ENCODE results near the gene FOXL2. TPM values are rescaled to one million over a fixed set of nuclear protein-coding genes. Genes with fewer than 3 reads are reported as not detected.

FOXL2 gene
- total and polyA plus RNA-seq, 9 of the 15 experiments (the other 6 are each of a cell fraction or from before 2014, with no cell fraction given): 0.27 to 22.1 (median 3.2) TPM

DNA sequence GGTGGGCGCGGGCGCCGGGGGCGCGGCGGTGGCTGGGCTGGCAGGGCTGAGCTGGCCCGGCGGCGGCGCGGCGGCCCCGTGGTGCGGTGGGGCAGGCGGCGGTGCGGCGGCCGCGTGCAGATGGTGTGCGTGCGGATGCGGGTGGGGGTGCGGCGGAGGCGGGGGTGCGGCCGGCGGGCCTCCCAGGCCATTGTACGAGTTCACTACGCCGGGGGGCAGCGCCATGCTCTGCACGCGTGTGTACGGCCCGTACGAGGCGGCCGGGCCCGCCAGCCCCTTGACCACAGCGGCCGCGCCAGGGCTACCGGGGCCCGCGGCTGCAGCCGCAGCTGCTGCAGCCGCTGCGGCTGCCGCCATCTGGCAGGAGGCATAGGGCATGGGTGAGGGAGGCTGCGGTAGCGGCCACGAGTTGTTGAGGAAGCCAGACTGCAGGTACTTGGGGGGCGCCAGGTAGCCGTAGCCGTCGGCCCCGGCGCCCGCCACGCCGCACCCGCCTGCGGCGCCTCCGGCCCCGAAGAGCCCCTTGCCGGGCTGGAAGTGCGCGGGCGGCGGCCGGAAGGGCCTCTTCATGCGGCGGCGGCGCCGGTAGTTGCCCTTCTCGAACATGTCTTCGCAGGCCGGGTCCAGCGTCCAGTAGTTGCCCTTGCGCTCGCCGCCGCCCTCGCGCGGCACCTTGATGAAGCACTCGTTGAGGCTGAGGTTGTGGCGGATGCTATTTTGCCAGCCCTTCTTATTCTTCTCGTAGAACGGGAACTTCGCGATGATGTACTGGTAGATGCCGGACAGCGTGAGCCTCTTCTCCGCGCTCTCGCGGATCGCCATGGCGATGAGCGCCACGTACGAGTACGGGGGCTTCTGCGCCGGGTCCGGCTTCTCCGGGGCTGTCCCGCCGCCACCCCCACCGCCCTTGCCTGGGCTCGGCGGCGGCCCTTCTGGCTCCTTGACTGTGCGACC lies 951 bp downstream of the FOXL2 start (continued):
- TF ChIP-seq, protein P1, sequence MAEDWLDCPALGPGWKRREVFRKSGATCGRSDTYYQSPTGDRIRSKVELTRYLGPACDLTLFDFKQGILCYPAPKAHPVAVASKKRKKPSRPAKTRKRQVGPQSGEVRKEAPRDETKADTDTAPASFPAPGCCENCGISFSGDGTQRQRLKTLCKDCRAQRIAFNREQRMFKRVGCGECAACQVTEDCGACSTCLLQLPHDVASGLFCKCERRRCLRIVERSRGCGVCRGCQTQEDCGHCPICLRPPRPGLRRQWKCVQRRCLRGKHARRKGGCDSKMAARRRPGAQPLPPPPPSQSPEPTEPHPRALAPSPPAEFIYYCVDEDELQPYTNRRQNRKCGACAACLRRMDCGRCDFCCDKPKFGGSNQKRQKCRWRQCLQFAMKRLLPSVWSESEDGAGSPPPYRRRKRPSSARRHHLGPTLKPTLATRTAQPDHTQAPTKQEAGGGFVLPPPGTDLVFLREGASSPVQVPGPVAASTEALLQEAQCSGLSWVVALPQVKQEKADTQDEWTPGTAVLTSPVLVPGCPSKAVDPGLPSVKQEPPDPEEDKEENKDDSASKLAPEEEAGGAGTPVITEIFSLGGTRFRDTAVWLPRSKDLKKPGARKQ (CRISPR knock-in tag; IDR thresholded peaks at IDR 0.05): no peak
- no peak for TF ChIP-seq EP300 (IDR thresholded peaks at IDR 0.05; ENCODE audit: low read length)
- TF ChIP-seq, protein P2, sequence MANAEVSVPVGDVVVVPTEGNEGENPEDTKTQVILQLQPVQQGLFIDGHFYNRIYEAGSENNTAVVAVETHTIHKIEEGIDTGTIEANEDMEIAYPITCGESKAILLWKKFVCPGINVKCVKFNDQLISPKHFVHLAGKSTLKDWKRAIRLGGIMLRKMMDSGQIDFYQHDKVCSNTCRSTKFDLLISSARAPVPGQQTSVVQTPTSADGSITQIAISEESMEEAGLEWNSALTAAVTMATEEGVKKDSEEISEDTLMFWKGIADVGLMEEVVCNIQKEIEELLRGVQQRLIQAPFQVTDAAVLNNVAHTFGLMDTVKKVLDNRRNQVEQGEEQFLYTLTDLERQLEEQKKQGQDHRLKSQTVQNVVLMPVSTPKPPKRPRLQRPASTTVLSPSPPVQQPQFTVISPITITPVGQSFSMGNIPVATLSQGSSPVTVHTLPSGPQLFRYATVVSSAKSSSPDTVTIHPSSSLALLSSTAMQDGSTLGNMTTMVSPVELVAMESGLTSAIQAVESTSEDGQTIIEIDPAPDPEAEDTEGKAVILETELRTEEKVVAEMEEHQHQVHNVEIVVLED (CRISPR knock-in tag; IDR thresholded peaks at IDR 0.05): no peak
- no peak for TF ChIP-seq ZNF232 (CRISPR knock-in tag; IDR thresholded peaks at IDR 0.05)
- TF ChIP-seq CBX3 (IDR thresholded peaks at IDR 0.05; ENCODE audit: borderline replicate concordance in 1 of 2, low read length in 2 of 2): no peak
- peak in 1 of 3 experiments; percentile 57 for TF ChIP-seq YY1 (IDR thresholded peaks at IDR 0.05; ENCODE audit: borderline replicate concordance in 1 of 3, control insufficient read depth in 1 of 3, extremely low read depth in 1 of 3, insufficient read depth in 3 of 3, insufficient read length in 1 of 3, insufficient replicate concordance in 2 of 3, low read depth in 1 of 3, low read length in 2 of 3)
- TF ChIP-seq POLR2G (IDR thresholded peaks at IDR 0.05; ENCODE audit: low read depth, low read length): peak; percentile 7
- TF ChIP-seq, protein P3, sequence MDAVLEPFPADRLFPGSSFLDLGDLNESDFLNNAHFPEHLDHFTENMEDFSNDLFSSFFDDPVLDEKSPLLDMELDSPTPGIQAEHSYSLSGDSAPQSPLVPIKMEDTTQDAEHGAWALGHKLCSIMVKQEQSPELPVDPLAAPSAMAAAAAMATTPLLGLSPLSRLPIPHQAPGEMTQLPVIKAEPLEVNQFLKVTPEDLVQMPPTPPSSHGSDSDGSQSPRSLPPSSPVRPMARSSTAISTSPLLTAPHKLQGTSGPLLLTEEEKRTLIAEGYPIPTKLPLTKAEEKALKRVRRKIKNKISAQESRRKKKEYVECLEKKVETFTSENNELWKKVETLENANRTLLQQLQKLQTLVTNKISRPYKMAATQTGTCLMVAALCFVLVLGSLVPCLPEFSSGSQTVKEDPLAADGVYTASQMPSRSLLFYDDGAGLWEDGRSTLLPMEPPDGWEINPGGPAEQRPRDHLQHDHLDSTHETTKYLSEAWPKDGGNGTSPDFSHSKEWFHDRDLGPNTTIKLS (IDR thresholded peaks at IDR 0.05; ENCODE audit: borderline replicate concordance, low read depth): 0 out of 2 replicates have a peak, but pooled peaks have one; percentile 23
- no peak for TF ChIP-seq NCOR1 (IDR thresholded peaks at IDR 0.05)
- TF ChIP-seq SIN3B (IDR thresholded peaks at IDR 0.05; ENCODE audit: low read depth): 0 out of 2 replicates have a peak, but pooled peaks have one; percentile 19
- no peak for TF ChIP-seq FOXM1 (IDR thresholded peaks at IDR 0.05; ENCODE audit: low read depth)
- peak; percentile 42; the same call in 1 of the 2 replicates for TF ChIP-seq FOXM1 (CRISPR knock-in tag; IDR thresholded peaks at IDR 0.05; ENCODE audit: low read depth)
- no peak for TF ChIP-seq MCM5 (IDR thresholded peaks at IDR 0.05; ENCODE audit: low read depth)
- TF ChIP-seq, protein P4, sequence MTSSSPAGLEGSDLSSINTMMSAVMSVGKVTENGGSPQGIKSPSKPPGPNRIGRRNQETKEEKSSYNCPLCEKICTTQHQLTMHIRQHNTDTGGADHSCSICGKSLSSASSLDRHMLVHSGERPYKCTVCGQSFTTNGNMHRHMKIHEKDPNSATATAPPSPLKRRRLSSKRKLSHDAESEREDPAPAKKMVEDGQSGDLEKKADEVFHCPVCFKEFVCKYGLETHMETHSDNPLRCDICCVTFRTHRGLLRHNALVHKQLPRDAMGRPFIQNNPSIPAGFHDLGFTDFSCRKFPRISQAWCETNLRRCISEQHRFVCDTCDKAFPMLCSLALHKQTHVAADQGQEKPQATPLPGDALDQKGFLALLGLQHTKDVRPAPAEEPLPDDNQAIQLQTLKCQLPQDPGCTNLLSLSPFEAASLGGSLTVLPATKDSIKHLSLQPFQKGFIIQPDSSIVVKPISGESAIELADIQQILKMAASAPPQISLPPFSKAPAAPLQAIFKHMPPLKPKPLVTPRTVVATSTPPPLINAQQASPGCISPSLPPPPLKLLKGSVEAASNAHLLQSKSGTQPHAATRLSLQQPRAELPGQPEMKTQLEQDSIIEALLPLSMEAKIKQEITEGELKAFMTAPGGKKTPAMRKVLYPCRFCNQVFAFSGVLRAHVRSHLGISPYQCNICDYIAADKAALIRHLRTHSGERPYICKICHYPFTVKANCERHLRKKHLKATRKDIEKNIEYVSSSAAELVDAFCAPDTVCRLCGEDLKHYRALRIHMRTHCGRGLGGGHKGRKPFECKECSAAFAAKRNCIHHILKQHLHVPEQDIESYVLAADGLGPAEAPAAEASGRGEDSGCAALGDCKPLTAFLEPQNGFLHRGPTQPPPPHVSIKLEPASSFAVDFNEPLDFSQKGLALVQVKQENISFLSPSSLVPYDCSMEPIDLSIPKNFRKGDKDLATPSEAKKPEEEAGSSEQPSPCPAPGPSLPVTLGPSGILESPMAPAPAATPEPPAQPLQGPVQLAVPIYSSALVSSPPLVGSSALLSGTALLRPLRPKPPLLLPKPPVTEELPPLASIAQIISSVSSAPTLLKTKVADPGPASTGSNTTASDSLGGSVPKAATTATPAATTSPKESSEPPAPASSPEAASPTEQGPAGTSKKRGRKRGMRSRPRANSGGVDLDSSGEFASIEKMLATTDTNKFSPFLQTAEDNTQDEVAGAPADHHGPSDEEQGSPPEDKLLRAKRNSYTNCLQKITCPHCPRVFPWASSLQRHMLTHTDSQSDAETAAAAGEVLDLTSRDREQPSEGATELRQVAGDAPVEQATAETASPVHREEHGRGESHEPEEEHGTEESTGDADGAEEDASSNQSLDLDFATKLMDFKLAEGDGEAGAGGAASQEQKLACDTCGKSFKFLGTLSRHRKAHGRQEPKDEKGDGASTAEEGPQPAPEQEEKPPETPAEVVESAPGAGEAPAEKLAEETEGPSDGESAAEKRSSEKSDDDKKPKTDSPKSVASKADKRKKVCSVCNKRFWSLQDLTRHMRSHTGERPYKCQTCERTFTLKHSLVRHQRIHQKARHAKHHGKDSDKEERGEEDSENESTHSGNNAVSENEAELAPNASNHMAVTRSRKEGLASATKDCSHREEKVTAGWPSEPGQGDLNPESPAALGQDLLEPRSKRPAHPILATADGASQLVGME (CRISPR knock-in tag; IDR thresholded peaks at IDR 0.05): no peak
- TF ChIP-seq CXXC5 (CRISPR knock-in tag; IDR thresholded peaks at IDR 0.05): peak; percentile 23
